HG03432 (cell line): ENCODE measurements around the gene CAMTA1.
"Not testable (repeated sequence)": the region's sequence is repeated elsewhere in the genome, so short reads cannot be mapped to it uniquely, and the experiment has no call there.

Experiments used
- ATAC-seq: cut with Tn5 transposase; IDR thresholded peaks from one replicate; pipeline ENCODE4 v1.9.1; 2021; ENCODE audit warnings: mild to moderate bottlenecking, moderate library complexity; ENCODE audit not compliant: unreplicated experiment

CAMTA1 gene

DNA sequence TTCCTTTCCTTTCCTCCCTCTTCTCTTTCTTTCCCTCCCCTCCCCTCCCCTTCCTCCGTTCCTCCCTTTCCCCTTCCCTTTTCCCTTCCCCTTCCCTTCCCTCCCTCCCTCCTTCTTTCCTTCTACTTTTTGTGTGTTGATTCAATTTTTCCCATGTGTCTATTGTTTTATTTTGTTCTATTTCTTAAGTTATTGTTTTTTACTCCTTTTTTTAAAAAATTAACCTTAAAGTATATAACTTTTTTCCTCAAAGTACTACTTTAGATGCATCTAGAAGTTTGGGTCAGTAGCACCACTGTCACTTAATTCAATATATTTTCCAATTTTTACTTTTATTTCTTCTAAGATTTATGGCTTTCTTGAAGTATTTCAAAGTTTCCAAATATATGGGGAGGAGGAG, 537.7 kb downstream of the CAMTA1 start:
- no peak for ATAC-seq

DNA sequence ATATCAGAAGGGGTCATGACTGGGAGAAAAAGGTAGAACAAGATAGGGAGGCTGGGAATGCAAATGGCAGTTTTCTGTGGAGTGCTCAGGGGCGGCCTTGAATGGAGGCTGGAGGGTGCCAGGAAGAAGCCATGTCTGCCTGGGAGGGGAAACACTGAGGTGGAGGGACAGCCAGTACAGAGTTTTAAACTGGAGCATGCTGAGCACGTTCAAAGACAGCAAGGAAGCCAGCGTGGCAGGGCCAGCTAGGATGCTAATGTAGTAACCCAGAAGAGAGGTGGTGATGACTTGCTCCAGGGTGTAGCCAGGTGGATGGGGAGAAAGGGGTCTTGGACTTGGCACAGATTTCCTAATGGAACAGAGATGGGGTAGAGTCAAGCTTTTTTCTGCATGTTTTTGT, 540.0 kb downstream of the CAMTA1 start:
- no peak for ATAC-seq

- no peak for ATAC-seq
Measured at GRCh38 chr1:7326366-7326765, 541.1 kb downstream of the CAMTA1 start.

DNA sequence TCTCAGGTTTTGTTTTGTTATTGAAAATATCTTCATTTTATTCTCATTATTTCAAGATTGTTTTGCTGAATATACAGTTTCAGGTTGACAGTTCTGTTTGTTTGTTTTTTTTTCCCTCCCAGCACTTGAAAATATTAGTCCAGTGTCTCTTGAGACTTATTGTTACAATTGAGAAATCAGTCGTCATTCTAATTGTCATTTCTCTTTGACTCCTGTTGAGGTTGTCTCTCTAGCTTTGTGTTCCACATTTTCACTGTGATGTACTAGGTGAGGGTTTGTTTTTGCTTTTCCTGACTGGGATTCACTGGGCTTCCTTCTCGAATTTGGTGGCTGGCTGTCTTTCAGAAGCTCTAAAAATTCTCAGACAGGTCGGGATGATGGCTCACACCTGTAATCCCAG, 542.6 kb downstream of the CAMTA1 start:
- ATAC-seq: no peak

DNA sequence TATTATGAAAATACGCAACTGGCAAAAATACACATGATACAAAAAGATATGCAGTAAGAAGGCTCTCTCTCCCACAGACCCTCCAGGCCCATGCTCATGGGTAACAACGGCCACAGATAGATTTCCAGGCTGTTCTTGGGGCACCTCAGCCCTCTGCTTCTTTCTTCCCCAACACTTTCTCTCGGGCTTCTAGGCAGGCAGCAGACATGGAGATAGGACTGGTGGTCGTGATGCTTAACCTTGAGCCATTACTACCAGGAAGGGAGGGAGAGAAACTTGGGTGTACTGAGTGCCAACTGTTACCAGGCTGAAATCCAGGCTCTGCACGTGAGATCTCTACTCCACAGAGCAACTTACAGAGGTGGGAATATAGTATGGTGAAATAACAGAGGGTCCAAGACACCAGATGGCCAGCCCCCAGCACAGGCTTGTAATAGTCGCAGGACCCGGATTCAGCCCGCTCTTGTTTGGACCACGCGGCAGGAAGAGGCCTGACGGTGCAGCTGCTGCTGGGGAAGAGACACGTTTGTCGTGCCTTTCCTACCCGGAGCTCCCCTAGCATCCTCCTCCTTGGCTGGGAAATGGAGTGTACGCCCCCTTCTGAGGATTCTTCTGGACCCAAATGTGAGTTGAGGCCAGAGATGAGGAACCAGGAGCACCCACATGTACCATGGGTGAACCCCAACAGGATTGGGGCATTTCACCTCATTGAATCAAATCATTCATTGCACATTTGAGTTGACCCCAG, 544.8 kb downstream of the CAMTA1 start:
- no peak for ATAC-seq

GRCh38 chr1:7330726-7331125, 545.5 kb downstream of the CAMTA1 start:
- not testable (repeated sequence) for ATAC-seq

GRCh38 chr1:7331926-7332535, 546.8 kb downstream of the CAMTA1 start:
- ATAC-seq: no peak

DNA sequence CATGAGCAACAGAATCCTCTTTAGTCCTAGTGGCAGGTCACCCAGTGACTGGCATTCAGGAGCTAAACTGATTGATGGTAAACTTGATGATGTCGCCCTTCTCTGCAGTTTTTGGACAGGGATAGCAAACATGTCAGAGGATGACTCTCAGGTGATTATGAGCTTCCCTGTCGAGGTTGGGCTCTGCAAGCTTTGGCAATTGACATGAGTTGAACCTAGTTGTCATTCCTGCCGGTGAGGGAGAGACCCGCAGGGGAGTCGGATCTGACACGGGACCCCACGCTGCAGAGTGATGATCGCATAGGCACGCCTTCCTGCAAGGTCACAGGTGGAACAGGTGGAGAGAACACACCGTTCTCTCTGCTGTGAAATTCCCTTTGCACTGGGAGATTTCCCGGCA, 547.8 kb downstream of the CAMTA1 start:
- ATAC-seq: no peak

DNA sequence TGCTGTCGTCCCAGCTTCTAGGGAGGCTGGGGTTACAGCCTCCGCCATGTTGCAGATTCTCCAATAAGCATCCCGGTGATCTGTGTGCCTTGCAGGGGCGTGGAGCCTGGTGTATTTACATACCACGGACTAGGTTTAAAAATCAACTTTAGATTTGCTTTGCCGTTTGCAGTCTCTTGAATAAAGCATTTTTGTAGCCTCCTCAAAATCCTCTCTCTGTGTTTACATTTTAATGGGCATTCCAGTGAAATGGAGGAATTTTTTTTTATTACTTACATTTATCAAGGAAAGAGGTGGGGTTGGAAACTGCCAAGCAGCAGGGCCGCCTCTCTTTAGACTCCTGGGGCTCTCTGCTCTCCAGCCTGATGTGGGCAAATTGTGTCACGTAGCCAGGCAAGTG, 548.4 kb downstream of the CAMTA1 start:
- no peak for ATAC-seq

DNA sequence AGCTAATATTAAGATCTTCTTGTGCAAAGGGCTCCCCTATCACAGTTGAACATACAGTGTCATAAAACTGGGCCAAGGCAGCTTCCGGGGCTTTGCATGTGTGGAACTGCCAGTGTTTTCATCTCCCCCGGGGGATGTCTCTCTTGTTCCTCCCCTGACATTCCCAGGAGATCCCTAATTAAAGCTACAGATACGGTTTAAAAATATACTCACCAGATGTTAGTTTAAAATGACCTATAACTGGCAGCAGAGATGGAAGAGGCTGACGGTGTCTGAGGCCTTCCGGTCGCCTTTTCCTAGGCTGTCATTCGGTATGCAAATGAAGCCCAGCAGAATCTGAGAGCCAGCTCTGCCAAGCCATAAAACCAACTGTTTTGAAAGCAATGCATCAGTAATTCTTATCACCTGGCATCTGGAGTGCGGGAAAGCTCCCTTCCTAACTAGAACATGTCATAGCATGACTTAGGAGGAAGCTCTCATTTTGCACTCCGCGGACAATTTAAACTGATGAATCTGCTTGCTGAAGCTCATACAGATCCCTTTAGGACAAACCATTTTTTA, 549.3 kb downstream of the CAMTA1 start:
- no peak for ATAC-seq

GRCh38 chr1:7335224-7335879, 550.1 kb downstream of the CAMTA1 start:
- no peak for ATAC-seq

DNA sequence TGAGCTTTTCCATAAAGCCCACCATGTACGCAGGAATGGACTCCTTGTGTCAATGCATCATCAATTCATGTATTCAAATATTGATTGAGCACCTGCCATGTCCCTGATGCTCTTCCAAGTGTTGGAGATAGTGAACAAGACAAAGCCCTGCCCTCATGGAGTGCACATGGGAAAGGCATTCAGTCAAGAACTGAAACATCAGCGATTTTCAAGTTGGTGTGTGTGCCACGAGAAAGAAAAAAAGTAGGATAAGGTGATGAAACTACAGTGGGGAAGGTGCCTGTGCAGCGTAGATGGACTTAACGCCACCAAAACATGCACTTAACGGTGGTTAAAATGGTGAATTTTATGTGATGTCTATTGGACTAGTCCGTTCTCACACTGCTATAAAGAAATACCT, 553.2 kb downstream of the CAMTA1 start:
- no peak for ATAC-seq

- ATAC-seq: no peak
Measured at GRCh38 chr1:7339014-7339413, 553.8 kb downstream of the CAMTA1 start.

DNA sequence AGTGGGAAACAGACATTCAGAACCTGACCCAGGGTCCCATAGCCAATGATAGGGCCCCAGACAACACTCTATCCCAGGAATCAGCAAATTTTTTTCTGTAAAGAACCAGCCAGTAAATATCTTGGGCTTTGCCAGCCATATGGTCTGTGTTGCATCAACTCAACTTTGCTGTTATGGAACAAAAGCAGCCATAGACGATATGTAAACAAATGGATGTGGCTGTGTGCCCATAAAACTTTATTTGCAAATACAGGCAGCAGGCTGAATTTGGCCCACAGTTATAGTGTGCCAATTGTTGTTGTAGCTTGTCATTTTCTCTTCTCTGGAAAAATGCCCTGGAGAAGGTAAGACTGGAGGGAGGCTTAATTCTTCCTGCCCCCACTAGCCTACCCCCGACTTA, 554.7 kb downstream of the CAMTA1 start:
- ATAC-seq: no peak

DNA sequence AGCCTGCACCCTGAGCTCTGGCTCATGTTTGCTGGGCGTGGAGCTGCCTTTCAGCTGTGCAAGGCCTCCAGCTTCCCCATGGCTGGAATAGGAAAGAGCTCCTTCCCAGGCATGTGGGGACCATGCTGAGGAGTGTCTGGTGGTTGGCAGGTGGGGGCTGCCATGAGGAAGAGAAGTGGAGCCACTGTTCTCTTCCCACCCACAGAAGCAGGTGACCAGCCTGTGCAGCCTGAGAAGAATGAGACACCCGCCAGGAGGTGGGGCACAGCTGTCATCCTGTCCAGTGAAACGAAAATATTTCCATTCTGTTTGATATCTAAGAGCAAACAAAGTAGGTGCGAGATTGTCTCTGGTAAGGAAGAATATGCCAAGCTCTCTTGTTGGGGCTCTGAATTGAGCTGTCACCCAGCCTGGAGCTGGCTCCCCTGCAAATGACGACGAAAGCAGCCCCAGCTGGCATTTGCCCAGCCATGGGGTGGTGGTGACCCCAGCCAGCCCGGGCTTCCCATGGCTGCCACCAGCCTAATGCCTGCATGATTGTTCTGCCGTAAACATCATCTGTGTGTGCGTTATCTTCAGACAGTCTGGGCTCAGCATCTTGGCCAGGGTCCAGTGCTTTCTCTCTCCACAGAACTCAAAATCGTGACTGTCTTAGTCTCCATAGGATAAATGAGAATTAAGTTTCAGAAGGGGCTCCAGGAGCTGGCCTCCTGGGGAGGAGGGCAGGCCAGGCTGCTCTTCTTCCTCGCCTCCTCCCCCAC, 556.1 kb downstream of the CAMTA1 start:
- ATAC-seq: no peak

- no peak for ATAC-seq
Measured at GRCh38 chr1:7343882-7344281, 558.6 kb downstream of the CAMTA1 start.

- ATAC-seq: no peak
Measured at GRCh38 chr1:7344299-7344698, 559.0 kb downstream of the CAMTA1 start.

DNA sequence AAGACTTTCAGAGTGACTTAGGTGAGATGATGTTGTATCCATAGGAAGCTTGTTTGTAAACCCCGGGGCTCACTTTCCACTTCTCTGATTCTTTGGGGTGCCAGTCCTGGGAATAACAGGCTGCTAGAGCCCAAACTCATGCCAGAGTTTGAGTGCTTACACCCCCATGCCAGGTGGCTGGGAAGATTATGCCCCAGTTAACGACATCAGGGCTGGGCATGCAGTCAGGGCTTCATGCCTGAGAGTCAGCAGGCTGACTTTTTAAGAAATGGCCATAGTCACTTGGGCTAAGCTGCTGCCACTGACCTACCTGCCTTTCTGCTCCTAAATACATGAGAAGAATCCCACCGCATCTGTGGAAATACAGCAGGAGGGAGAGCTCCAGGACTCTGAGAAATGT, 560.3 kb downstream of the CAMTA1 start:
- ATAC-seq: no peak

- no peak for ATAC-seq
Measured at GRCh38 chr1:7346070-7346596, 560.9 kb downstream of the CAMTA1 start.

DNA sequence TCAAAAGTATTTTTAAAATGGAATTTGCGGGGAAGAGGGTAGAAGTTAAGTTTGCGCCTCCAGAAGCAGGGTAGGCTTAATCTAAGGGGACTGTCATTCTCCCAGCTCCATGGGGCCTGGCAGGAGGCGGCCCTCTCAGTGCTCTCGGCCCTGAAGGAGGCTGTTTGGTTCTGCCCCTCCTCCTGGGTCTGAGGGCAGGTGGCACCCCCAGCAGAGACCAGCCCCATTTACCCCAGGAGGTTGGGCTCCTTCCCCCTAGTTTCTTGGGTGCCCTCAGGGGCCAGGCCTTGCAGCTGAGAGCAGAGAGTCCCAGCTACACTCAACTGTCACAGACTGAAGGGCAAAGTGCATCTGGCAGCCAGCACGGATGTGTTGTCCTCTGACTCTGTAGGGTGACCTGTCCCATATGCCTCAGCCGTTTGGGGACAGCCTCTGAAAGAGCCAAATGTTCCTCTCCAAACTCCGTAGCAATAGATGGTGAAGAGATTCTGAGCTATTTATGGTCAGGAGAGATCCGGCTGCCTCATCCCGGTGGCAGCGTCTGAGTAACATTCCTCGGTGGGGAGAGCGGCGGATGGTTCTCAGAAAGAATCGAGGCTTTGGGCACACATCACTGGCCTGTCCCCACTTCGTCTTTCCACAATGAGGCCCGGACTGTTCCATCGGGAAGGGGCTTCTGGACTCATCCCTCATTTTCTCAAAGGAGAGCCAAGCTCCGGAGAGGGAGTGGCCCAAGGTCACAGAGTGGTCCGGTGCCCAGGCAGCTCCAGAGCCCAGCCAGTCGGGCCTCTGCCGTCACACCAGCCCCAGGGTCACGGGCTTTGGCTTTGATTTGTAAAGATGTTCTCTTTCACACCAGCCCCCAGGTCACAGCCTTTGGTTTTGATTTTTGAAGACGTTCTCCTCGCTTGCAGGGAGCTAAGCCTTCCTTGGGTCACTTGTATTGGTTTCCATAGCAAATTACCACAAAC, 561.6 kb downstream of the CAMTA1 start:
- ATAC-seq: no peak
